Activated B cell treated with CpG ODN at 0.5 μM for 24 hours (primary cell): Measurements from ENCODE around the gene TBC1D3B. TPM values are rescaled to one million over a fixed set of nuclear protein-coding genes. Genes with fewer than 3 reads are reported as not detected.
"Not testable (repeated sequence)": the region's sequence is repeated elsewhere in the genome, so short reads cannot be mapped to it uniquely, and the experiment has no call there.

Experiments used
- ATAC-seq: fragments of 200-7000 bp; cut with Tn5 transposase; one replicate; pipeline ENCODE4 v1.10.0; 2021; ENCODE audit warnings: low read depth, mild to moderate bottlenecking, moderate library complexity
- CTCF ChIA-PET: fragments of 350-600 bp; sonication (Branson Sonifier 250); formaldehyde crosslinking; loops from one replicate; lab custom pipeline; 2021; ENCODE audit warnings: antibody characterized with exemption; lab: Charles Lee
- POLR2A ChIA-PET: fragments of 350-600 bp; sonication (Branson Sonifier 250); formaldehyde crosslinking; loops from one replicate; lab custom pipeline; 2021; ENCODE audit warnings: antibody characterized with exemption; lab: Charles Lee
- DNase-seq: peaks from one replicate; pipeline ENCODE4 v3.0.0; 2022
- H3K27ac Mint-ChIP-seq: one replicate; pipeline ENCODE4 v1.8.0; 2020; ENCODE audit warnings: mixed read lengths
- H3K27me3 Mint-ChIP-seq: one replicate; pipeline ENCODE4 v1.8.0; 2021; ENCODE audit warnings: mixed read lengths
- H3K36me3 Mint-ChIP-seq: one replicate; pipeline ENCODE4 v1.8.0; 2021; ENCODE audit warnings: low read depth, mixed read lengths
- H3K4me1 Mint-ChIP-seq: one replicate; pipeline ENCODE4 v1.8.0; 2021; ENCODE audit warnings: mixed read lengths
- H3K4me3 Mint-ChIP-seq: one replicate; pipeline ENCODE4 v1.8.0; 2020; ENCODE audit warnings: mild to moderate bottlenecking, mixed read lengths
- H3K9me3 Mint-ChIP-seq: one replicate; pipeline ENCODE4 v1.8.0; 2020; ENCODE audit warnings: mixed read lengths
- CTCF ChIP-seq: fragments of 200-600 bp; IDR thresholded peaks from one replicate; pipeline ENCODE4 v1.8.0; 2022; ENCODE audit warnings: antibody characterized with exemption, mild to moderate bottlenecking
- intact Hi-C: fragments of 100-400 bp; cut with micrococcal nuclease; formaldehyde crosslinking; loops from one replicate; pipeline ENCODE4 v1.15.1; 2024
- total RNA-seq: library from RNA; stranded (reverse); gene quantifications from 2 replicates; pipeline ENCODE4 v1.2.3, GENCODE V29; 2022

Gene TBC1D3B
- total RNA-seq, 1 donor from 2014 or later, result 12.8 TPM

- Mint-ChIP-seq H3K27ac (peak overlapping the region; percentile 47), H3K27me3 (peaks cover 6% of the 10 kb centered on the region), H3K4me3 (peak overlapping the region; percentile 24), H3K4me1 (peaks cover 57% of the 10 kb centered on the region), H3K9me3 (no peaks in the 10 kb centered on the region), H3K36me3 (no peaks in the 10 kb centered on the region)
- intact Hi-C loops, result loop anchor here (5.0 kb wide), 1 partner anchor 107 kb away; the partner anchor contains the start of gene CCL3
- ChIA-PET POLR2A (no interaction called here), CTCF (no interaction called here)
- TF ChIP-seq CTCF, result no peak
- ATAC-seq (peak; percentile 28), DNase-seq (no peak)
These were observed 22.5 kb upstream of the TBC1D3B start for GRCh38 chr17:36198831-36199465.

GRCh38 chr17:36197387-36197703 lies 20.9 kb upstream of the TBC1D3B start:
- intact Hi-C loops, result loop anchor here (2.0 to 5.0 kb wide), 2 partner anchors 13 to 105 kb away; partner anchors contain the start of genes CCL3 and CCL4L2
- ChIA-PET CTCF (no interaction called here), POLR2A (interaction anchor here (0.7 to 1.6 kb wide), 7 partner anchors 8 to 292 kb away, joined by 3 to 9 read pairs (median 5); partner anchors contain the start of genes CCL3 and CCL4L2)
- no peak for TF ChIP-seq CTCF
- Mint-ChIP-seq H3K36me3 (no peaks in the 10 kb centered on the region), H3K4me3 (peak overlapping the region; percentile 62), H3K4me1 (peaks cover 48% of the 10 kb centered on the region), H3K9me3 (no peaks in the 10 kb centered on the region), H3K27me3 (peaks cover 6% of the 10 kb centered on the region), H3K27ac (no peak overlapping the region)
- DNase-seq (no peak), ATAC-seq (no peak)

GRCh38 chr17:36196131-36196486 lies 19.7 kb upstream of the TBC1D3B start:
- Mint-ChIP-seq H3K27me3 (no peaks in the 10 kb centered on the region), H3K4me3 (peak overlapping the region; percentile 62), H3K36me3 (no peaks in the 10 kb centered on the region), H3K9me3 (no peaks in the 10 kb centered on the region), H3K4me1 (peaks cover 42% of the 10 kb centered on the region), H3K27ac (peak overlapping the region; percentile 78)
- TF ChIP-seq CTCF, result no peak
- ATAC-seq (no peak), DNase-seq (no peak)
- ChIA-PET CTCF (no interaction called here), POLR2A (interaction anchor here (1.6 kb wide), 1 partner anchor 15 kb away, joined by 9 read pairs; the partner anchor contains the start of gene CCL4L2)
- intact Hi-C loops, result loop anchor here (2.0 to 5.0 kb wide), 2 partner anchors 15 to 104 kb away; partner anchors contain the start of genes CCL3 and CCL4L2

GRCh38 chr17:36195434-36196130 lies 19.1 kb upstream of the TBC1D3B start:
- Mint-ChIP-seq H3K9me3 (no peaks in the 10 kb centered on the region), H3K27me3 (no peaks in the 10 kb centered on the region), H3K4me3 (no peak overlapping the region), H3K36me3 (no peaks in the 10 kb centered on the region), H3K27ac (peak overlapping the region; percentile 78), H3K4me1 (peaks cover 42% of the 10 kb centered on the region)
- intact Hi-C loops, result loop anchor here (2.0 to 5.0 kb wide), 2 partner anchors 15 to 103 kb away; partner anchors contain the start of genes CCL3 and CCL4L2
- ChIA-PET CTCF (no interaction called here), POLR2A (no interaction called here)
- DNase-seq, result no peak
- no peak for TF ChIP-seq CTCF
- ATAC-seq, result no peak

GRCh38 chr17:36194832-36195433 lies 18.5 kb upstream of the TBC1D3B start:
- not testable (repeated sequence) for ATAC-seq
- intact Hi-C loops, result loop anchor here (5.0 kb wide), 1 partner anchor 103 kb away; the partner anchor contains the start of gene CCL3

GRCh38 chr17:36194147-36194831 lies 17.9 kb upstream of the TBC1D3B start:
- POLR2A ChIA-PET, H3K27me3 Mint-ChIP-seq, ATAC-seq, intact Hi-C loops, DNase-seq, H3K9me3 Mint-ChIP-seq, H3K4me3 Mint-ChIP-seq, H3K27ac Mint-ChIP-seq, H3K36me3 Mint-ChIP-seq, CTCF ChIA-PET: not testable (repeated sequence)
- peaks cover 40% of the 10 kb centered on the region for H3K4me1 Mint-ChIP-seq

More at GRCh38 chr17:36194832-36195433, 18.5 kb upstream of the TBC1D3B start:
- H3K9me3 Mint-ChIP-seq, H3K27me3 Mint-ChIP-seq, H3K4me3 Mint-ChIP-seq, POLR2A ChIA-PET, CTCF ChIA-PET, DNase-seq, H3K27ac Mint-ChIP-seq, H3K36me3 Mint-ChIP-seq: not testable (repeated sequence)
- peaks cover 44% of the 10 kb centered on the region for H3K4me1 Mint-ChIP-seq
